Measurements from ENCODE around the gene ZNF484. TPM values are rescaled to one million over a fixed set of nuclear protein-coding genes. Genes with fewer than 3 reads are reported as not detected.
"Not testable (repeated sequence)": the region's sequence is repeated elsewhere in the genome, so short reads cannot be mapped to it uniquely, and the experiment has no call there.

Gene ZNF484
- total RNA-seq, 1 experiment from 2014 or later, result 7.2 TPM

DNA sequence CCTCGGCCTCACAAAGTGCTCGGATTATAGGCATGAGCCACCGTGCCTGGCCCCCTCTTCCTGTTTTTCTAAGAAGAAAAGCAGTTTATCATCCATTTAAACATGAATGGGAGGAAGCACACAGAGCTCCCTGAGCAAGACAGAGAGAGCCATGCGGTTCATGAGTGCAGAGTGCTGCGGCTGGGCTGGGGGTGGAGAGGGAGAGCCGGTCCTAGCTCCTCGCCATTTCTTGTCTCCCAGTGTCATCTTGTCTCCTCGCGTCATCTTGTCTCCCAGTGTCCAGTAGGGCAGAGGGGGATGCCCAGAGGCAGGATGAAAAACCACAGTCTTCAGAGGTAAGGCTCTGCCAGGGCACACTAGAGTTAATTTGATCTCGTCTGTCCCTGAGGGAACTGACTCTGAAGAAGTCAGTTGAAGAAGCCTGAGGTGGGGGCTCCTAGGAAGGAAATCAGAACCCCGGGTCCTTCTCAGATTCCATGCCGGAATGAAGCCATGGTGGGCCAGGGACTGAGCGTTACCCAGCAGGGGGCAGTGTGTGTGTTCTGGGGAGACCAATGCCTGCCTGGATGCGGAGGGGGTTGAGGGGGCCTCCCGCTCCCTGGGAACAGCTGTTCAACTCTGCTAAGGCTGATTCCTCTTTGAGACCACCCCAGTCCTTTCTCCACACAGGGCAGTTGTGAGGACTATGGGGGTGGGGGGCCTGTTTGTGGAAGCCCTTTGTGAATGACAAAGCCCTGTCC is 6.0 kb upstream of the ZNF484 start:
- H4K20me1 ChIP-seq (ENCODE audit: insufficient read depth); H3K4me1 ChIP-seq (ENCODE audit: control insufficient read depth in 1 of 2, insufficient read depth in 2 of 2, low read length in 2 of 2); POLR2A ChIA-PET; DNase-seq (ENCODE audit: low read depth, low spot score); BruUV-seq (replicated peaks); H3K27me3 ChIP-seq (ENCODE audit: insufficient read depth, low read length); H3K36me3 ChIP-seq (ENCODE audit: control insufficient read depth in 1 of 2, insufficient read depth in 2 of 2, low read length in 2 of 2); H3K9me2 ChIP-seq (ENCODE audit: insufficient read depth); H3K4me2 ChIP-seq (ENCODE audit: low read length); H3K79me2 ChIP-seq (ENCODE audit: insufficient read depth, low read length); H3K4me3 ChIP-seq (replicated peaks in 1 of 2; ENCODE audit: low read depth in 1 of 2, low read length in 2 of 2); H2AFZ ChIP-seq (ENCODE audit: low read depth, low read length, poor library complexity, severe bottlenecking); H3K27ac ChIP-seq (ENCODE audit: low read depth, low read length); H3K9me3 ChIP-seq (ENCODE audit: control insufficient read depth in 1 of 2, insufficient read depth in 1 of 2, low read depth in 1 of 2, low read length in 2 of 2); RAD21 ChIA-PET (ENCODE audit: low non-redundant PET in 1 of 2, low total read pairs in 2 of 2, uncharacterized antibody in 2 of 2, unreplicated experiment in 2 of 2); intact Hi-C loops (cut with micrococcal nuclease); H3K9ac ChIP-seq (ENCODE audit: low read length); CTCF ChIA-PET; ATAC-seq: not testable (repeated sequence)
- TF ChIP-seq, protein P1, sequence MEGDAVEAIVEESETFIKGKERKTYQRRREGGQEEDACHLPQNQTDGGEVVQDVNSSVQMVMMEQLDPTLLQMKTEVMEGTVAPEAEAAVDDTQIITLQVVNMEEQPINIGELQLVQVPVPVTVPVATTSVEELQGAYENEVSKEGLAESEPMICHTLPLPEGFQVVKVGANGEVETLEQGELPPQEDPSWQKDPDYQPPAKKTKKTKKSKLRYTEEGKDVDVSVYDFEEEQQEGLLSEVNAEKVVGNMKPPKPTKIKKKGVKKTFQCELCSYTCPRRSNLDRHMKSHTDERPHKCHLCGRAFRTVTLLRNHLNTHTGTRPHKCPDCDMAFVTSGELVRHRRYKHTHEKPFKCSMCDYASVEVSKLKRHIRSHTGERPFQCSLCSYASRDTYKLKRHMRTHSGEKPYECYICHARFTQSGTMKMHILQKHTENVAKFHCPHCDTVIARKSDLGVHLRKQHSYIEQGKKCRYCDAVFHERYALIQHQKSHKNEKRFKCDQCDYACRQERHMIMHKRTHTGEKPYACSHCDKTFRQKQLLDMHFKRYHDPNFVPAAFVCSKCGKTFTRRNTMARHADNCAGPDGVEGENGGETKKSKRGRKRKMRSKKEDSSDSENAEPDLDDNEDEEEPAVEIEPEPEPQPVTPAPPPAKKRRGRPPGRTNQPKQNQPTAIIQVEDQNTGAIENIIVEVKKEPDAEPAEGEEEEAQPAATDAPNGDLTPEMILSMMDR (IDR thresholded peaks at IDR 0.05 in 2 of 3, conservative IDR thresholded peaks at IDR 0.05 in 1 of 3; ENCODE audit: borderline replicate concordance in 1 of 3, insufficient read depth in 1 of 3, low read depth in 2 of 3, low read length in 2 of 3), result 0 out of 6 replicates have a peak, but pooled peaks of 1 of the 3 experiments have one; percentile 2

DNA sequence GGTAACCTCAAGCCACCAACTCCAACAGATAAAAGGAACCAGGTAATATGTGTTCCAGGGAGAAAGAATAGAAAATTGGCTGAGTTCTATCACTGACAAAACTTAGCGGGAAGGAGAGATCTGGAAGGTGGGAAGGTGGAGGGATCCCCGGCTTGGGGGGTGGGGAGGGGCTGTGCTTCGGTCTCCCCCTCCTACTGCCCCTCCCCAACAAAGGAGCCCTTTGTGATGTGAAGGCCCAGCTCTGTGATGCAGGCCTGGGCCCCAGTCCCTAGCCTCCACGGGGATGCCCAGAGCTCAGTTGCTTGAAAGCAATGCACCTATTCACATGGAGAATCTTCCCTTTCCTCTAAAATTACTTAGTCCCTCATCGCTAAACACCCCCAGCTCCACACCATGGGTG is 4.4 kb upstream of the ZNF484 start:
- H3K4me3 ChIP-seq (replicated peaks in 1 of 2; ENCODE audit: low read depth in 1 of 2, low read length in 2 of 2), result no peak overlapping the region
- intact Hi-C loops (cut with micrococcal nuclease), result no loop called here
- POLR2A ChIA-PET, result no interaction called here

More for the DNA sequence above, 4.4 kb upstream of the ZNF484 start:
- Histone ChIP-seq H3K4me2 (ENCODE audit: low read length) (no peak overlapping the region), H4K20me1 (ENCODE audit: insufficient read depth) (no peaks in the 10 kb centered on the region), H3K4me1 (ENCODE audit: control insufficient read depth in 1 of 2, insufficient read depth in 2 of 2, low read length in 2 of 2) (peaks cover 0 to 9% of the 10 kb centered on the region in 2 experiments; a peak in 3 of 4 replicates), H3K79me2 (ENCODE audit: insufficient read depth, low read length) (peaks cover 1% of the 10 kb centered on the region; the same call in 1 of the 2 replicates), H3K9me2 (ENCODE audit: insufficient read depth) (no peaks in the 10 kb centered on the region), H3K27me3 (ENCODE audit: insufficient read depth, low read length) (no peaks in the 10 kb centered on the region), H3K36me3 (ENCODE audit: control insufficient read depth in 1 of 2, insufficient read depth in 2 of 2, low read length in 2 of 2) (no peaks in the 10 kb centered on the region), H3K27ac (ENCODE audit: low read depth, low read length) (no peak overlapping the region), H3K9me3 (ENCODE audit: control insufficient read depth in 1 of 2, insufficient read depth in 1 of 2, low read depth in 1 of 2, low read length in 2 of 2) (no peaks in the 10 kb centered on the region), H2AFZ (ENCODE audit: low read depth, low read length, poor library complexity, severe bottlenecking) (no peak overlapping the region), H3K9ac (ENCODE audit: low read length) (no peak overlapping the region)
- RAD21 ChIA-PET (ENCODE audit: low non-redundant PET in 1 of 2, low total read pairs in 2 of 2, uncharacterized antibody in 2 of 2, unreplicated experiment in 2 of 2), result no interaction called here
- no TSS peak for BruUV-seq (replicated peaks)
- TF ChIP-seq EZH2phosphoT487 (IDR thresholded peaks at IDR 0.05; ENCODE audit: borderline replicate concordance), result no peak
- TF ChIP-seq YY1 (IDR thresholded peaks at IDR 0.05; ENCODE audit: extremely low read depth, insufficient replicate concordance, low read depth, low read length), result no peak
- TF ChIP-seq JUND (IDR thresholded peaks at IDR 0.05), result no peak
- TF ChIP-seq ZNF274 (IDR thresholded peaks at IDR 0.05; ENCODE audit: low read depth, low read length), result no peak
- TF ChIP-seq TCF7L2 (IDR thresholded peaks at IDR 0.05; ENCODE audit: borderline replicate concordance, extremely low read depth, insufficient read depth, insufficient read length), result no peak
- TF ChIP-seq SRF (IDR thresholded peaks at IDR 0.05; ENCODE audit: low read depth), result no peak
- no peak for TF ChIP-seq POLR2A (IDR thresholded peaks at IDR 0.05; ENCODE audit: borderline replicate concordance, extremely low read depth, insufficient read depth, insufficient read length)
- no peak for TF ChIP-seq CEBPB (IDR thresholded peaks at IDR 0.05; ENCODE audit: low read depth)
- TF ChIP-seq, protein P2, sequence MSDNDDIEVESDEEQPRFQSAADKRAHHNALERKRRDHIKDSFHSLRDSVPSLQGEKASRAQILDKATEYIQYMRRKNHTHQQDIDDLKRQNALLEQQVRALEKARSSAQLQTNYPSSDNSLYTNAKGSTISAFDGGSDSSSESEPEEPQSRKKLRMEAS (IDR thresholded peaks at IDR 0.05), result no peak
- no peak for TF ChIP-seq EGR1 (IDR thresholded peaks at IDR 0.05; ENCODE audit: low read depth)
- TF ChIP-seq, protein P3, sequence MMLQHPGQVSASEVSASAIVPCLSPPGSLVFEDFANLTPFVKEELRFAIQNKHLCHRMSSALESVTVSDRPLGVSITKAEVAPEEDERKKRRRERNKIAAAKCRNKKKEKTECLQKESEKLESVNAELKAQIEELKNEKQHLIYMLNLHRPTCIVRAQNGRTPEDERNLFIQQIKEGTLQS (IDR thresholded peaks at IDR 0.05), result no peak
- CTCF ChIA-PET, result no interaction called here
- DNase-seq (ENCODE audit: low read depth, low spot score), result no peak
- ATAC-seq, result no peak
